ENCODE measurements around the gene SMAGP. TPM values are rescaled to one million over a fixed set of nuclear protein-coding genes. Genes with fewer than 3 reads are reported as not detected.

Gene SMAGP
- total RNA-seq, 1 experiment from 2014 or later: 12.4 TPM

DNA sequence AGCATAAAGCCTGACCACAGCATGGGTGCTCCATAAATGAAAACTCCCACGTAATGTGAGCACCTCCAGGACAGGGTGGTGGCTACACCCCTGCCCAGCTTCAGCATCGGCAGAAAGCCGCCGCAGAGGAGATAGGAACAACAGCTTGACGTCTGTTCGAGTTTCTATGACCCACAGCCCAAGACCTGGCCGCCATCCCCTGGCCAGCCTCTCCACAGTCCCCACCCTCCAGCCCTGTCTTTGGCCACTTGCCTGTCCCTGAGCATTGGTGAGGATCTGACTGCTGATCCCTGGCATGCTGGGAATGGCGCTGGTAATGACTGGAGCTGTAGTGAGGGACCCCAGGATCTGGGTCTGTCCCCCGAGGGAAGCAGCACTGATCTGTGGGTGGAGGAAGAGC is 73.7 kb downstream of the SMAGP start:
- Mint-ChIP-seq H3K27me3 (ENCODE audit: low read depth) (peaks cover 1% of the 10 kb centered on the region; the same call in 1 of the 2 replicates), H3K4me1 (no peaks in the 10 kb centered on the region), H3K4me3 (no peak overlapping the region), H3K36me3 (ENCODE audit: insufficient read depth in 1 of 3, low read depth in 3 of 3) (peaks cover 0 to 1% (median 0%) of the 10 kb centered on the region in 3 experiments; a peak in 3 of 7 replicates), H3K9me3 (no peaks in the 10 kb centered on the region), H3K27ac (peak overlapping the region in 1 of 3 experiments; percentile 14; a peak in 1 of 7 replicates)
- Histone ChIP-seq H3K4me2 (ENCODE audit: insufficient read depth, insufficient read length, low read length) (no peak overlapping the region), H4K91ac (ENCODE audit: insufficient read length, low read depth, low read length) (no peak overlapping the region), H3K27me3 (ENCODE audit: insufficient read depth, low read length) (no peaks in the 10 kb centered on the region), H4K5ac (ENCODE audit: insufficient read length, low read depth, low read length) (no peak overlapping the region), H3K14ac (ENCODE audit: insufficient read depth, low read length) (no peak overlapping the region), H4K20me1 (ENCODE audit: control insufficient read depth, insufficient read depth, insufficient read length) (no peaks in the 10 kb centered on the region), H3K56ac (ENCODE audit: insufficient read length, low read depth, low read length) (no peak overlapping the region), H2BK20ac (ENCODE audit: low read depth, low read length, poor library complexity, severe bottlenecking) (no peak overlapping the region), H3K4ac (ENCODE audit: low read depth, low read length) (no peak overlapping the region), H3K18ac (ENCODE audit: insufficient read length, low read depth, low read length) (no peak overlapping the region), H3K23me2 (ENCODE audit: insufficient read length, low read depth, low read length, poor library complexity, severe bottlenecking) (no peaks in the 10 kb centered on the region), H3T11ph (ENCODE audit: low read length) (no peak overlapping the region), H3K4me1 (ENCODE audit: insufficient read depth, low read length) (no peaks in the 10 kb centered on the region; the same call in 1 of the 2 replicates), H2BK5ac (ENCODE audit: insufficient read length, low read length) (no peak overlapping the region), H3K79me2 (ENCODE audit: insufficient read depth, low read length) (no peaks in the 10 kb centered on the region), H2BK15ac (ENCODE audit: low read depth, low read length) (no peak overlapping the region), H2BK120ac (ENCODE audit: low read depth, low read length, poor library complexity, severe bottlenecking) (no peak overlapping the region), H2AK5ac (ENCODE audit: insufficient read length, low read length) (no peak overlapping the region), H3K27ac (ENCODE audit: insufficient read length, low read depth, low read length) (no peak overlapping the region), H3K79me1 (ENCODE audit: insufficient read depth, low read depth, low read length, poor library complexity, severe bottlenecking) (no peaks in the 10 kb centered on the region), H4K8ac (replicated peaks; ENCODE audit: insufficient read length, low read depth, low read length) (no peak overlapping the region), H3K9me3 (ENCODE audit: control insufficient read depth, low read depth, low read length) (no peaks in the 10 kb centered on the region), H2BK12ac (ENCODE audit: insufficient read length, low read depth, low read length) (no peak overlapping the region), H3K9ac (ENCODE audit: extremely low read depth, insufficient read length, low read length) (no peak overlapping the region), H3K23ac (ENCODE audit: insufficient read length, low read depth, low read length) (no peak overlapping the region), H2AFZ (ENCODE audit: low read length) (no peak overlapping the region)
- TF ChIP-seq, protein P1, sequence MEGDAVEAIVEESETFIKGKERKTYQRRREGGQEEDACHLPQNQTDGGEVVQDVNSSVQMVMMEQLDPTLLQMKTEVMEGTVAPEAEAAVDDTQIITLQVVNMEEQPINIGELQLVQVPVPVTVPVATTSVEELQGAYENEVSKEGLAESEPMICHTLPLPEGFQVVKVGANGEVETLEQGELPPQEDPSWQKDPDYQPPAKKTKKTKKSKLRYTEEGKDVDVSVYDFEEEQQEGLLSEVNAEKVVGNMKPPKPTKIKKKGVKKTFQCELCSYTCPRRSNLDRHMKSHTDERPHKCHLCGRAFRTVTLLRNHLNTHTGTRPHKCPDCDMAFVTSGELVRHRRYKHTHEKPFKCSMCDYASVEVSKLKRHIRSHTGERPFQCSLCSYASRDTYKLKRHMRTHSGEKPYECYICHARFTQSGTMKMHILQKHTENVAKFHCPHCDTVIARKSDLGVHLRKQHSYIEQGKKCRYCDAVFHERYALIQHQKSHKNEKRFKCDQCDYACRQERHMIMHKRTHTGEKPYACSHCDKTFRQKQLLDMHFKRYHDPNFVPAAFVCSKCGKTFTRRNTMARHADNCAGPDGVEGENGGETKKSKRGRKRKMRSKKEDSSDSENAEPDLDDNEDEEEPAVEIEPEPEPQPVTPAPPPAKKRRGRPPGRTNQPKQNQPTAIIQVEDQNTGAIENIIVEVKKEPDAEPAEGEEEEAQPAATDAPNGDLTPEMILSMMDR (conservative IDR thresholded peaks at IDR 0.05): no peak
- no peak for DNase-seq
- WGBS (ENCODE audit: extremely low coverage, insufficient read length, low lambda C conversion rate): no CpG with 5 or more reads among the region's 9 CpGs

Data from H9 (cell line).